Uterus (tissue), 4 donors: Measurements from ENCODE around the gene JMJD8. TPM values are rescaled to one million over a fixed set of nuclear protein-coding genes. Genes with fewer than 3 reads are reported as not detected.

Experiments used
- DNase-seq, 2 donors: peaks; one replicate each; pipeline ENCODE4 v3.0.0-alpha.2; 2019 to 2020
- H3K27ac ChIP-seq, 2 donors: fragments of 200-600 bp; sonication (generic); 1 replicate in 1 of 2; 2 replicates in 1 of 2; pipeline ENCODE4 v1.5.1; 2016 to 2018
- H3K27me3 ChIP-seq, 2 donors: fragments of 200-600 bp; sonication (generic); one replicate each; pipeline ENCODE4 v1.5.1; 2018 to 2019; ENCODE audit warnings: control low read depth in 1 of 2
- H3K36me3 ChIP-seq, 2 donors: fragments of 200-600 bp; sonication (generic); one replicate each; pipeline ENCODE4 v1.5.1; 2019; ENCODE audit warnings: control low read depth in 1 of 2
- H3K4me1 ChIP-seq, 2 donors: fragments of 200-600 bp; sonication (generic); one replicate each; pipeline ENCODE4 v1.5.1; 2018 to 2019; ENCODE audit warnings: control low read depth in 1 of 2
- H3K4me3 ChIP-seq, 2 donors: fragments of 200-600 bp; sonication (generic); 1 replicate in 1 of 2; 2 replicates in 1 of 2; pipeline ENCODE4 v1.5.1; 2018 to 2019; ENCODE audit warnings: mild to moderate bottlenecking in 1 of 2
- H3K9me3 ChIP-seq, 2 donors: fragments of 200-600 bp; sonication (generic); one replicate each; pipeline ENCODE4 v1.5.1; 2019; ENCODE audit warnings: control low read depth in 1 of 2
- CTCF ChIP-seq, 4 experiments: fragments of 200-600 bp in 2 of 4; fragments of 450-650 bp in 2 of 4; sonication (generic) in 2 of 4; IDR thresholded peaks; one replicate each; pipeline ENCODE4 v1.5.1; 2016 to 2019; ENCODE audit warnings: antibody characterized with exemption in 4 of 4, mild to moderate bottlenecking in 2 of 4, moderate library complexity in 1 of 4
- POLR2A ChIP-seq, 2 donors: fragments of 450-650 bp; IDR thresholded peaks; one replicate each; pipeline ENCODE4 v1.6.1; 2016; ENCODE audit warnings: antibody characterized with exemption in 2 of 2, mild to moderate bottlenecking in 1 of 2, moderate library complexity in 1 of 2
- intact Hi-C: fragments of 100-400 bp; cut with DNase I; formaldehyde crosslinking; loops from one replicate; pipeline ENCODE4 v1.15.1; 2023; ENCODE audit warnings: low total_unique reads
- total RNA-seq, 4 donors: library from RNA; depleted of rRNA in 3 of 4; stranded (reverse); fragments of >200 nt in 3 of 4; gene quantifications; one replicate each; pipeline versions ENCODE4 v1.1.0 to v1.2.4, GENCODE V29; 2014 to 2023
- donor health status: DM: yes; HTN: yes; CAD: no.

Gene JMJD8
- total RNA-seq, 4 donors from 2014 or later = 45.6 to 111 (median 57.4) TPM

GRCh38 chr16:652454-653305, 31.5 kb downstream of the JMJD8 start:
- DNase-seq = no peak
- Histone ChIP-seq H3K4me1 (peaks cover 0 to 21% of the 10 kb centered on the region in 2 donors), H3K36me3 (no peaks in the 10 kb centered on the region), H3K4me3 (no peak overlapping the region), H3K27ac (no peak overlapping the region), H3K27me3 (no peaks in the 10 kb centered on the region), H3K9me3 (no peaks in the 10 kb centered on the region)
- TF ChIP-seq POLR2A (IDR thresholded peaks at IDR 0.05) = no peak
- TF ChIP-seq CTCF (IDR thresholded peaks at IDR 0.05) = no peak
- intact Hi-C loops = no loop called here

DNA sequence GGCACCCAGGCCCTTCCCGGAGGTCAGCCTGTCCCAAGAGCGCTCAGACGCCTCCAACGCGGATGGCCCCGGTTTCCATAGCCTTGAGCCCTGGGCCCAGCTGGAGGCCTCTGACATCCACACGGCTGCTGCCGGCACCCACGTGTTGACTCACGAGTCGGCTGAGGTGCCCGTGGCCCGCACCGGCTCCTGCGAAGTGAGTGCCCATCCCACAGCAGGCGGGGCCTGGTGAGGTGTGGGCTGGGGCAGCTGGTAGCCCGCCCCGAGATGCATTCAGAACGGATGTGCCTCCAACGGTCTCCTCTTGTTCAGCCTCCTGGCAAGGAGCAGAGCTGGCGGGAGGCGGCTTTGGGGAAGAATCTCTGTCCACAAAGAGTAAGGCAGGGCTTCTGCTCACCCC, 32.3 kb downstream of the JMJD8 start:
- no peak for DNase-seq

DNA sequence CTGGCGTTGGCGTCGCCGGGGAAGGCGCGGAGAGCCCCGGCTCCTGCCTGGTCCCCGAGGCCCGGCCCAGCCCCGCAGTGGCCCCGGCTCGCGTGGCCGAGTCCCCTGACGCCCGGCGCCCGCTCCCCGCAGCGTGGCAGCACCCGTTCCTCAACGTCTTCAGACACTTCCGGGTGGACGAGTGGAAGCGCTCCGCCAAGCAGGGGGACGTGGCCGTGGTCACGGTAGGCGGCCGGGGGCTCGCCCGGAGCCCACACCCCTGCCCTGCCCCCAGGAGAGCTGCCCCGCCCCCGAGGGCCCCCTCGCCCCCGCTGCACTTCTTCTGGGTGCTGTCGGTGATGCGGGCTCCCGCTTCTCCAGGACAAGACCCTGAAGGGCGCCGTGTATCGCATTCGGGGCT, 34.5 kb downstream of the JMJD8 start:
- Histone ChIP-seq H3K27ac (peak overlapping the region; percentile 29 to 91), H3K4me3 (peak overlapping the region; percentile 40 to 75), H3K9me3 (no peaks in the 10 kb centered on the region), H3K4me1 (peaks cover 0 to 26% of the 10 kb centered on the region in 2 donors), H3K27me3 (no peaks in the 10 kb centered on the region), H3K36me3 (no peaks in the 10 kb centered on the region)
- TF ChIP-seq POLR2A (IDR thresholded peaks at IDR 0.05) (no peak), CTCF (IDR thresholded peaks at IDR 0.05) (no peak)
- intact Hi-C loops = no loop called here
- DNase-seq = no peak

More for the DNA sequence above, 32.3 kb downstream of the JMJD8 start:
- Histone ChIP-seq H3K4me1 (peaks cover 0 to 26% of the 10 kb centered on the region in 2 donors), H3K36me3 (no peaks in the 10 kb centered on the region), H3K9me3 (no peaks in the 10 kb centered on the region), H3K27ac (no peak overlapping the region), H3K27me3 (no peaks in the 10 kb centered on the region), H3K4me3 (no peak overlapping the region)
- intact Hi-C loops = no loop called here
- TF ChIP-seq CTCF (IDR thresholded peaks at IDR 0.05) (no peak), POLR2A (IDR thresholded peaks at IDR 0.05) (no peak)

DNA sequence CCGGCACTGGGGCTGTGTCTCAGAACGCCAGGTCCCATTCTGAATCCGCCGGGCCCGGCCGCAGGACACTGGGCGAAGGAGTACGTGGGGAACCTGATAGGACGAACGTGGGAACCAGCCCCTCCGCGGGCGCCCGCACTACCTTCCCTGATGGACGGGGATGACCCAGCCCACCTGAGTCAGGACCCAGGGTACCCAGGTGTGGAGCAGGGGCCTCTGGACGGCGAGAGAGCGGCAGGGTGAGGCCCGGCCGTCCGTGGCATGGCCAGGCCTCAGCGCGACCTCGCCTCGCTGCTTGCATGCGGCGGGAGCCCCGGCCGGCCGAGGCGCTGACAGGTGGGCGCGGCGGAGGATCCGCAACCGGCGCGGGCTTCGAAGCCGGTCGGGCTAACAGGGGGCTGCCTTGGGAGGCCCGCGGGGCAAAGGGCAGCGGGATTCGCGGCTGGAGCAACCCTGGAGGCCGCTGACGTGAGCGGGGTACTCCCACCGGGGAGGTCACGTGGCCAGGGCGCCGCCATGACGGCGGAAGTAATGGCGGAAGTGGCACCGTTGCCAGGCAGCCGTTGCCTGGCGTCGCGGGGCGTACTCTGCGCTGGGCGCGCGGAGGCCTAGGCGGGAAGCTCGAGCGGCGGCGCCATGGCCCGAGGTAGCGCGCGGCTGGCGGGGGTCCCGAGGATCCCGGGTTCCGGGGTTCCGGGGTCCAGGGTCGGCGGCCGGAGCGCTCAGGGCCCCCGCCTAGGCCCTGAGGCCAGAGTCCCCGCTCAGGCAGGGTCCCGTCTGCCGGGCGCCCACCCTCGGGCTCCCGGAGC, 35.1 kb downstream of the JMJD8 start, which contains the start of gene WDR90:
TSS of gene WDR90 (plus strand) at position 585 of the 809 bp plus-strand sequence. CDS start at position 637, 52 bp downstream.
- no peaks in the 10 kb centered on the region for H3K9me3 ChIP-seq
- TF ChIP-seq CTCF (IDR thresholded peaks at IDR 0.05) = peak in 1 of 4 experiments; percentile 47
- TF ChIP-seq POLR2A (IDR thresholded peaks at IDR 0.05) = peak; percentile 48 to 76
- peaks cover 0 to 26% of the 10 kb centered on the region in 2 donors for H3K4me1 ChIP-seq
- peak within 1 kb of the TSS; percentile 40 to 75 for H3K4me3 ChIP-seq
- intact Hi-C loops = no loop called here
- H3K36me3 ChIP-seq = no peaks in the 10 kb centered on the region
- no peaks in the 10 kb centered on the region for H3K27me3 ChIP-seq
- peak; percentile 88 to 93 for DNase-seq
- peak within 1 kb of the TSS; percentile 71 to 91 for H3K27ac ChIP-seq
